KG1 (cell line): ENCODE data around the gene BMP8B.

Experiments used
- DNase-seq: peaks from one replicate; lab custom pipeline; 2025; lab: John Stamatoyannopoulos, UW

Gene BMP8B

DNA sequence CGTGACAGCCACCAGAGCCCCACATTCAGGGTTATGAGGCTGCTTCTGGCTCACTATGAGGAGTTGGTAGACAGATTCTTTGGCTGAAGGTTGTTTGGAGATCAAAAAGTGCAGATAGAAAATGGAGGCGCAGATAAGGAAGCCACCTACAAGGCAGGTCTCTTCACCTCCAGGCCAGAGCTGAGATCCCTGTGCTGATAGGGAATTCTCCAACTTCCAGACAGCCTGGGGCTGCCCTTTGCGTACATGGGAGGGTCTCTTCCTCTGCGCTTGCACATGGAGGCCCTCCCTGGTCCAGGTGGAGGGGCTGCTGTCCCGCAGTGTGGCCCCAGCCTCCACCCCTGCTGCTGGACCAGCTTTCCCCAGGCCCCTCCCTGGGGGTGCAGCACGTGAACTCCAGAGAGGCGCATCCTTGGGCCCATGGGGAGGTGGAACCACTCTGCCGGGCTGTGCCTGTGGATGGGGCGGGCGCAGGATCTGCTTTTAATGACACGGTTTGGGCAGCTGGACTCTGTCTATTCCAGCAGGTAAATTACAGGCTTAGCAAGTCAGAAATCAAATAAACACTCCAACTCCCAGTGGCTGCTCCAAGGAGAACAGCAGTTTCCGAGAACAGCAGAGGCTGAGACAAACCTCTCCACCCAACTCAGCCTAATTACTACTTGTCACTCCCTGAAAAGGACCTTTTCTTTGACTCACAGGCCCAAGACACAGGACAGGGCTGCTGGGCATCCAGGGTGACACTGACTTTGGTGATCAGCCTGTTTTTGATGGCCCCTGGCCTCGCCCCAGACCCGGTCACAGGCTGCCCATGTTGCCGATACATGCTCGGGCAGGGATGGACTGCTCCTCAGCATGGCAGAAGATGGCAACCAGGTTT lies 29.9 kb downstream of the BMP8B start:
- no peak for DNase-seq

DNA sequence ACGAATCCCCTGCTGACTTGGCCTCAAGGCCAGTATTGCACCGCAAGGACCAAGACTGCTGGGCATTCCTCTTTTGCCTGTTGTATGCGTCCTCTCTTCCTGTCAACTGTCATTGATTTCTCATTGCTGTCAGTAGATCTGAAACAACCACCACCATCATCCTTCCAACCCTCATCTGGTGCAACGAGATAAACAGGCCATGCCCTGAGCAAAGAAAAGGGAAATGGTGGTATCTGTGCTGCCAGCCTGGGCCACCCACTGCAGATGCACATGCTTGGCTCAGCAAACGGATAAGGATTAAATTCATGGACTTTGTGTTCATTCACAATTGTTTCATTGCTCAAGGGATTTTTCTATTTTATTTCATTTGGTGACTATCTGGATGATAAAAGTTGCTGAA lies 31.2 kb downstream of the BMP8B start:
- DNase-seq = no peak

- DNase-seq = no peak
Observed at GRCh38 chr1:39755965-39756659, 32.6 kb downstream of the BMP8B start.

GRCh38 chr1:39754906-39755504 lies 33.7 kb downstream of the BMP8B start:
- no peak for DNase-seq

- no peak for DNase-seq
Observed at GRCh38 chr1:39754026-39754570, 34.6 kb downstream of the BMP8B start.

DNA sequence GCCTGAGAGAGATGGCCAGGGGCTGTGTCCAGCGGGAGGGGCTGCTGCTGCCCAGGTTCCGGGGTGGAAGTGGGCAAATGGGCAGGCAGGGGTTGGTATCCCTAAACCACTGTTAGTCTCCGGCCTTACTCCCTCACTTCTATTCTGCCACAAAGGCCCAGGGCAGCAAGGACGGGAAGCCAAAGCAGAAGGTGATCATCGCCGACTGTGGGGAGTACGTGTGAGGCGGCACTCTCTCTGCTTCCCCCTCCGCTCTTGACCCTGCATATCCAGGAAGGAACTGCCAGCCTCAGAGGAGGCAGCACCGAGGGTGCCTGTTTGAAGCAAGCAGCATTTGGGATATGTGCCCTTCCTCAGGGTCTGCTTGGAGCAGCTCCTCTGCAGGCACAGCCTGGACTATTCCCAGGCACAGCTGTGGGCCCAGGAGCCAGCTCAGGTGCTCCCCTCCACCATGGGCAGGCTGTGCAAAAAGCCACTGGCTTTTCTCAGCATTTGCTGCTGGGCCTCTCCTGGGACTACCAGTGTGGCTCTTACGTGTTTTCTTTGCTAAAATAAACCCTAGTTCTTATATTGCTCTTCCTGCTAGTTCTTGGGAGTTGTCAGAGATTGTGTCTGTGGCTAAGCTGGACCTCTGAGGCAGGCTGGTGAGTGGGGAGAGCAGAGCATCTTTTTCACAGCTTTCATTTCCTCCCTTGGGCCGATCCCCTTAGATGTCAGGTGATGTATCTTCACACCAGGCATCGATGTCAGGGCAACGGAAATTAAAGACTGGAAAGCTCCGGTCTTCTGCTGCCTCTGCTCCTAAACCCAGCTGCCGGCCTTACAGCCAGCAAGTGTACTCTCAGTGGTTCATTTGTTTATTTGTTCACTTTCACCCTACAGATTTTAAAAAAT lies 35.3 kb downstream of the BMP8B start:
- DNase-seq = no peak

- DNase-seq = no peak
Observed at GRCh38 chr1:39752703-39753102, 36.0 kb downstream of the BMP8B start.

DNA sequence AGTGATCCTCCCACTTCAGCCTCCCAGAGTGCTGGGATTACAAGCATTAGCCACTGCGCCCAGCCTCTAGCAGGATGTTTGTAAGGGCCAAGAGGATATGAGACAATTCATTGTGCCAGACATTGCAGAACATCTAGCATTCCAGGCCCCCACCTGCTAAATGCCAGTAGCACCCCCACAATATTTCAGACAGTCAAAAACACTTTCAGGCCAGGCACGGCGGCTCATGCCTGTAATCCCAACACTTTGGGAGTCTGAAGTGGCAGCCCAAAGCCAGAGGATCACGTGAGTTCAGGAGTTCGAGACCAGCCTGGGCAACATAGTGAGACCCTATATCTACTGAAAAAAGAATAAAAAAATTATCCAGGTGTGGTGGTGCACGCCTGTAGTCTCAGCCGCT lies 37.1 kb downstream of the BMP8B start:
- no peak for DNase-seq

- no peak for DNase-seq
Observed at GRCh38 chr1:39745016-39745670, 43.5 kb downstream of the BMP8B start.

- DNase-seq = peak; percentile 86
Observed at GRCh38 chr1:39738622-39739366, 49.9 kb downstream of the BMP8B start, which contains the start of gene PPIE. Gene PPIE, plus strand, starts transcription at chr1:39738882. Its CDS starts 19 bp downstream, at chr1:39738901.

DNA sequence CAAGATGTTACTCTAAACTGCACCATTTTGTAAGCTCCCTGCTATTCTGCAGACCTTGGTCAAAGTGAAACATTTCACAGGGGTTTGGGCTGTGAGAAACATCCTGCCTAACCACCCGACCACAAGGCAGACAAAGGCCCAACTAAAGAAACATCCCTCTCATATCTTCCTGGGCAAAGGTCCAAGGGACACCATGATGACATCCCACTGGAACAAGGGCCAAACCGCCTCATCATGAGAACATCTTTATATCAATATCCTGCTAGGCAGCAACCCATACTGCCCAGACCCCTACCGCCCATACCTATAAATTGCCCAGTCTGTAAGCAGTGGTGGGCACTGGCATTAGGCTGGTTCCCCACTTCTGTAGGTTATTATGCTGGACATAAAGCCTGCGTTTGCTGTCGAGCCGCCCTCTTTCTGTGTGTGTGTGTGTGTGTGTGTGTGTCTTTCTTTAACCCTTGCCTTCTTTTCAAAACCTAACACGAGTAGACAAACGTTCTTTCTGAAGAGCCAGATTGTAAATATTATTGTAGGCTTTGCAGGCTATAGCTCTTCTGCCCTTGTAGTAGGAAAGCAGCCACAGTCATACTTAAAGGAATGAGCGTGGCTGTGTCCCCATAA lies 51.0 kb downstream of the BMP8B start:
- DNase-seq = no peak

- no peak for DNase-seq
Observed at GRCh38 chr1:39735731-39736130, 52.9 kb downstream of the BMP8B start.

DNA sequence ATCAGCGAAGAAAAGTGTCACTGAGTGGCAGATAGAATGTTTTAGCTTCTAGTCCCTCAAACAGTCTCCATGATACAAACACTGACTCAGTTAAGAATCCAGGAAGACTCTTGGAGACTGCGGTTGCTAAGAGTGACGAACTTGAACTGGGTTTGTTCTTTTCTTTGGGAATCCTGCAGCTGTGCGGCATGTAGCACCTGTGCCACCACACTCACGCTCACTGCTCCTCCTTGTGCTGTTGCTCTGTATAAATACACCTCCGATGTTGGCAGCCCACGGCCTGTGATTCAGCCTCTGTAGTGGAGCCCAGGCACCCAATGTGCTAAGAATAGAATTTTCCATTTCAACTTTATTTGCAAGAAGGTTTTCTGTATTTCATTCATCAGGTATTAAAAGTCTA lies 55.5 kb downstream of the BMP8B start:
- no peak for DNase-seq

DNA sequence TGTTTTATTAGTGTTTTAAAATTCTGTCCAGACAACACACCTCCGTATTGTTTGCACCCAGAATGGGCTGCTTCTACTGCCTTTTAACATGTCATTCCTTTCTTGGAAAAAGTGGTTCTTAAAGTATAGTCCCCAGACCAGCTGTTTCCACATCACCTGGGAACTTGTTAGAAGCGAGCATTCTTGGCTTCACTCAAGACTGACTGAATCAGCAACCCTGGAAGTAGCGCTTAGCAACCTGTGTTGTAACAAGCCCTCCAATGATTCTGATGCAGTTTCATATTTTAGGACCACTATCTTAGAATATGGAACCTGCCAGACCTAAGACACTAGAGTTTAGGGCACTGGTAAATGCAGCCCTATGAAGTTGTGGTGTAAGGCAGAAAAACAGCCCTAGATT lies 55.9 kb downstream of the BMP8B start:
- DNase-seq = no peak

- DNase-seq = no peak
Observed at GRCh38 chr1:39729842-39730241, 58.8 kb downstream of the BMP8B start.

GRCh38 chr1:39729030-39729429 lies 59.6 kb downstream of the BMP8B start:
- no peak for DNase-seq

DNA sequence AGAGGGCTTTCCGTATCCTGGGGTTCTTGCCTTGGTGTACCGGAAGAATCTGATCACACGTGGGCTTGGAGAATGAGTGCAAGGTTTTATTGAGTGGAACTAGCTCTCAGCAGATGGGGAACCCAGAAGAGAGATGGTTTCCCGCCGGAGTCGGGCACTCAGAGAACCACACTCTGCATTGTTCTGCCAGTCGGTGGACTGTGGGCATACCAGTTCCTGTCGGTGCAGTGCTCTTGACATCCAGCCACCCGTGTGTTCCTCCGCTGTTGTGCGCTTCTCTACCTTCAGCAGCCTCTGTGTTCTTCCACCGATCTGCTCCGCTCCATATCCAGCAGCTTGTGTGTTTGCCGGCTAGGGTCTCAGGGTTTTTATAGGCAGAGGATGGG lies 60.7 kb downstream of the BMP8B start:
- no peak for DNase-seq

GRCh38 chr1:39727221-39727931 lies 61.3 kb downstream of the BMP8B start:
- DNase-seq = no peak

GRCh38 chr1:39726600-39726999 lies 62.1 kb downstream of the BMP8B start:
- no peak for DNase-seq
